ENCODE results near the gene RAB3GAP2.
"Not testable (repeated sequence)": the region's sequence is repeated elsewhere in the genome, so short reads cannot be mapped to it uniquely, and the experiment has no call there.

Gene RAB3GAP2

DNA sequence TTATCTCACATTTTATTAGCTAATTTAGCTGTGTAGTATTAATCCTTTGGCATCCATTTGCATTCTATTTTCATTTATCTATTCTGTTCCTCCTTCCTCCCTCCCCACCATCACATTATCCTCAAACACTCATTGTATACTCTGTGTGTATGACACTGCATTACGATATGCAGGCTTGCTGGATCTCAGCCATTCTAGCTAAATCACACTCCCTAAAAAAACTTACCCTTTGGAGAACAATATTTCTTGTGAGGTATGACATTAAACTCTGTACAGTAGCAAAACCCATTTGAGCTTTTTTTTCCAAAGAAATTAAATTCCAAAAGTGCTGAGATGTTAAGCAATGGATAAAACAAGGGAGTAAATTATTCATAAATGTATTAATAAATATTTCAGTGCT is 11.4 kb upstream of the RAB3GAP2 start:
- no peaks in the 10 kb centered on the region for H3K4me1 ChIP-seq (ENCODE audit: control insufficient read depth, insufficient read depth, low read length)
- no peaks in the 10 kb centered on the region for H3K36me3 ChIP-seq (ENCODE audit: insufficient read depth, low read length)
- no peak overlapping the region for H3K9ac ChIP-seq (ENCODE audit: low read depth, low read length)
- H3K27me3 ChIP-seq (ENCODE audit: control insufficient read depth, insufficient read depth, low read length): peaks cover 15% of the 10 kb centered on the region
- H3K4me3 ChIP-seq (ENCODE audit: low read length): no peak overlapping the region
- no peak overlapping the region for H3K4me2 ChIP-seq (ENCODE audit: low read length)
- no peaks in the 10 kb centered on the region for H3K9me3 ChIP-seq (replicated peaks; ENCODE audit: low read length)

DNA sequence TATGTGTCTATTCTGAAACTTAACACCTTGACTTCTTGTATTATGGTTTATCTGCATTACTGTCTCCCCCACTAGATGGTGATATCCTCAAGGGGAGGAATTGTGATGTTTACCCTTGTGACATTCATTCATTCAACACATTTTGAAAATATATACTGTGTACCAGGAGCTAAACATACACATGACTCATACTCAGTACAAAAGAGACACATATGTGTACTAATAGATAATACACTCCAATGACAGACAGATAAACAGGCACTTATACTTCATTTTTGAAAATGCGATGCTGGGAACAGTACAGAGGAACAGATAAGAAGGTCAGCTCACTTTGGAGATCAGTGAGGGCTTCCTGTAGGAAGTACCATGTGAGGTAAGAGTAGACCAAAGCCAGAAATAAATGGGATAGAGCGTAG is 8.9 kb upstream of the RAB3GAP2 start:
- Histone ChIP-seq H3K4me3 (ENCODE audit: low read length) (no peak overlapping the region), H3K36me3 (ENCODE audit: insufficient read depth, low read length) (no peaks in the 10 kb centered on the region), H3K4me1 (ENCODE audit: control insufficient read depth, insufficient read depth, low read length) (no peaks in the 10 kb centered on the region), H3K9ac (ENCODE audit: low read depth, low read length) (no peak overlapping the region), H3K9me3 (replicated peaks; ENCODE audit: low read length) (no peaks in the 10 kb centered on the region), H3K4me2 (ENCODE audit: low read length) (no peak overlapping the region), H3K27me3 (ENCODE audit: control insufficient read depth, insufficient read depth, low read length) (peaks cover 22% of the 10 kb centered on the region)

DNA sequence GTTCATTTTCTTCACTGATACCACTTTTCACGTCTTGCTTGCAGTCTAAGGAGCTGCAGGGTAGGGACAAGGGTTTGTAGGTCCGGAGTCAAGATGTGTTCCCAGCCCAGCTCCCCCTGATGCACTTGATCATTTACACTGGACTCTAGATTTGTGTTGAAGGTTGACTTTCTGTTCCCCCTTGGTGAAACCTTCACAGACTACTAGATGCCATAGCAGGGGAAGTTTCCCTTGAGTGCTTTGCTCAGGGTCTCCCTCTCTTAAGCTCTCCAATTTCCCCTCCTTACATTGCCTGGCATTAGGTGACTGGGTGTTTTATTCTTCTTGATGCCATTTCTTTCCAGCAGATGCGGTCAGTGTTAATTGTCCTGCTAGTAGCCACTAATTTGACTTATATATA is 8.0 kb upstream of the RAB3GAP2 start:
- Histone ChIP-seq H3K9me3 (replicated peaks; ENCODE audit: low read length) (no peaks in the 10 kb centered on the region), H3K4me1 (ENCODE audit: control insufficient read depth, insufficient read depth, low read length) (no peaks in the 10 kb centered on the region), H3K9ac (ENCODE audit: low read depth, low read length) (no peak overlapping the region), H3K27me3 (ENCODE audit: control insufficient read depth, insufficient read depth, low read length) (peaks cover 22% of the 10 kb centered on the region), H3K36me3 (ENCODE audit: insufficient read depth, low read length) (no peaks in the 10 kb centered on the region), H3K4me3 (ENCODE audit: low read length) (no peak overlapping the region), H3K4me2 (ENCODE audit: low read length) (no peak overlapping the region)

DNA sequence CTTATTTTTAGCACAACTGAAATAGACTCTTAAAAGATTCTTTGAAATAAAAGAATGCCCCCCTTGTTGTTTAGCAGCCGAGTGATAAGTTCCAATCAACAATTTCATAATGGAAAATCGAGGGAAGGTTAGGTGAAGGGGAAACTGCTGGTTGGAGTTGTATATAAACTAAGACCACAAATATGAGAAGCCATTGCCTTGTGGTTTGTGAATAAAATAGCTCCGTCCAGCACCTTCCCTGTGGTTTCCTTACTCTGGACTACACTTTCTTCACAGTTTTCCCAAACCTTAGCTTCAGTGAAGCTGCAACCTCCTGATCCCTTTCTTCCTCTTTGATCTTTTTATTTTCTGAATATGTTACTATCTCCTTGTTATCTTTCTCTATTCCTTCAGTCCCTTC is 6.7 kb upstream of the RAB3GAP2 start:
- H3K36me3 ChIP-seq (ENCODE audit: insufficient read depth, low read length): no peaks in the 10 kb centered on the region
- H3K9ac ChIP-seq (ENCODE audit: low read depth, low read length): no peak overlapping the region
- H3K4me3 ChIP-seq (ENCODE audit: low read length): no peak overlapping the region
- H3K27me3 ChIP-seq (ENCODE audit: control insufficient read depth, insufficient read depth, low read length): peaks cover 22% of the 10 kb centered on the region
- no peaks in the 10 kb centered on the region for H3K4me1 ChIP-seq (ENCODE audit: control insufficient read depth, insufficient read depth, low read length)
- H3K4me2 ChIP-seq (ENCODE audit: low read length): no peak overlapping the region
- H3K9me3 ChIP-seq (replicated peaks; ENCODE audit: low read length): no peaks in the 10 kb centered on the region

DNA sequence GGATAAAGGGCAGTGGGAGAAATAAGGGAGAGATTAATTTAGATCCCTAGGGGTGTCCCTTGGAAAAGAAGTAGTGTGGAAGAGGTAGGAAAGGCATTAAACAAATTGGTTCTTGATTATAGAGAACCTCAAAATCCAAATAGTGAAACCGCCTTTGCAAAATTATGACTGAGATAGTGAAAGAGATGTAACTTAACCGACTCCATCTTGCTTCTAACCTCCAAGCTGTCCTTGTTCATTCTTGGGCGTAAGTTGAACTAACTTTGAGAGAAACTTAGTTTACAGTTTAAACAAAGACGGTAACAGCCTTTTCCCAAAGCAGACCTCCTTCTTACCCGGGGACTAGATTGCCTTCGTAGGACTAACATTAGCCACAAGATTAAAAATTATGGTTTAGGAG is 3.2 kb upstream of the RAB3GAP2 start:
- H3K4me3 ChIP-seq (ENCODE audit: low read length): no peak overlapping the region
- H3K9ac ChIP-seq (ENCODE audit: low read depth, low read length): no peak overlapping the region
- H3K4me1 ChIP-seq (ENCODE audit: control insufficient read depth, insufficient read depth, low read length): peaks cover 6% of the 10 kb centered on the region

DNA sequence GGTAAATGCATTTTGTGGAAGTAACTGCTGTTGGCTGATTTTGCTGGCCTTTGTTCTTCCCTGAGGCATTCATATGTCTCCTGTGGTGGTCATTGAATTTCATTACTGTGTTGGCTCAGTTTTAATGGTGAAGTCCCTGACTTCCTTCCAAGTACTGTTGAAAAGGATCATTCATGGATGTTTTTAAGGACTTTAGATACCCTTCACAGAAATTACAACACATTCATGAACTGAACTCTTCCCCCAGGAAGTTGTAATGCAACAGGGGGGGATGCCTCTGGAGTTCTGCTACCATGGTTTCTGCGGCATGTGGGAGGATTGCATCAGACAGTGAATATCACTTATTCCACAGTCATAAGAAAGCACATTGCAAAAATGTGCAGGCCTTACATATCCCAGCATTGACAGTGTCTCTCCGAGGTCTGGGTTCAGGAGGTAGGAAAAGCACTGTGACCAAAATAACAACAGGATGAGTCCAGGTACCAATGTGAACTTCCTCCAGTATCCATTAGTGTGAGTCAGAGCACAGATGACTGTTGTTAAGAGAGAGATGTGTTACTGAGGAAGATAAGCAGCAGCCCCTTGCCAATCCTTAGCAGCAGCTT is 2.1 kb upstream of the RAB3GAP2 start:
- H3K36me3 ChIP-seq (ENCODE audit: insufficient read depth, low read length): peaks cover 4% of the 10 kb centered on the region
- H3K9ac ChIP-seq (ENCODE audit: low read depth, low read length): no peak overlapping the region
- no peak overlapping the region for H3K4me3 ChIP-seq (ENCODE audit: low read length)
- no peak overlapping the region for H3K4me2 ChIP-seq (ENCODE audit: low read length)
- H3K27me3 ChIP-seq (ENCODE audit: control insufficient read depth, insufficient read depth, low read length): peaks cover 12% of the 10 kb centered on the region
- no peaks in the 10 kb centered on the region for H3K9me3 ChIP-seq (replicated peaks; ENCODE audit: low read length)
- peaks cover 14% of the 10 kb centered on the region for H3K4me1 ChIP-seq (ENCODE audit: control insufficient read depth, insufficient read depth, low read length)

More for the DNA sequence above, 3.2 kb upstream of the RAB3GAP2 start:
- no peaks in the 10 kb centered on the region for H3K36me3 ChIP-seq (ENCODE audit: insufficient read depth, low read length)
- no peak overlapping the region for H3K4me2 ChIP-seq (ENCODE audit: low read length)
- no peaks in the 10 kb centered on the region for H3K9me3 ChIP-seq (replicated peaks; ENCODE audit: low read length)
- peaks cover 22% of the 10 kb centered on the region for H3K27me3 ChIP-seq (ENCODE audit: control insufficient read depth, insufficient read depth, low read length)

DNA sequence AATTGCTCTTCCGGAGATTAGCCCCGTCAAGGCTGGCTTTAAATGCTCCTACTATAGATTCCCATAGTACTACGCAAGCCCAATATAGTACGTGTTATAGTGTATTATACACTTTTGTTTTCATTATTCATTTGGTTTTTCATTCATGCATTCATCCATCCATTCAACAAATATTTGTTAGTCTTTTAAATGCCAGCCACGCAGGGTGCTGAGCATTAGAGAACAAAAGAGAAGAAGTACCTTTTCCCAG is 513 bp upstream of the RAB3GAP2 start:
- no peaks in the 10 kb centered on the region for H3K27me3 ChIP-seq (ENCODE audit: control insufficient read depth, insufficient read depth, low read length)
- peaks cover 17% of the 10 kb centered on the region for H3K4me1 ChIP-seq (ENCODE audit: control insufficient read depth, insufficient read depth, low read length)
- H3K4me2 ChIP-seq (ENCODE audit: low read length): peak overlapping the region; percentile 87
- peak overlapping the region; percentile 91 for H3K4me3 ChIP-seq (ENCODE audit: low read length)
- peaks cover 9% of the 10 kb centered on the region for H3K36me3 ChIP-seq (ENCODE audit: insufficient read depth, low read length)
- H3K9me3 ChIP-seq (replicated peaks; ENCODE audit: low read length): no peaks in the 10 kb centered on the region
- H3K9ac ChIP-seq (ENCODE audit: low read depth, low read length): peak overlapping the region; percentile 96

DNA sequence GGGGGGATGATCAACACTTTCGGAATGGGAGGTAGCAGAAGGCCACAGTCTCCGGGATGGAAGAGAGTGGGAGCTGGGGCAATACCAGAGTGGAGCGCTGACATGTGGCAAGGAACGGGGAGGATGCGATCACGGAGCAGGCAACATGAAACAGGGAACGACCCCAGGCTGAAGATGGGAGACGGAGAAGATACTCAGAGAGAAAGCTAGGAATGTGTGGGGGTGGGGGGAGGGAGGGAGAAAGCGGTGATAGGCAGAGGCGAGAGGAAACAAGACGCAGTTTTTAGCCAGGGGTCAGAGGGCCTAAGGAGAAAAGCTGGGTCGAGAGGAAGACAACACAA is 577 bp downstream of the RAB3GAP2 start:
- Histone ChIP-seq H3K9ac (ENCODE audit: low read depth, low read length) (peak overlapping the region; percentile 96), H3K4me1 (ENCODE audit: control insufficient read depth, insufficient read depth, low read length) (peaks cover 17% of the 10 kb centered on the region), H3K4me2 (ENCODE audit: low read length) (peak overlapping the region; percentile 87), H3K27me3 (ENCODE audit: control insufficient read depth, insufficient read depth, low read length) (no peaks in the 10 kb centered on the region), H3K4me3 (ENCODE audit: low read length) (peak overlapping the region; percentile 91), H3K9me3 (replicated peaks; ENCODE audit: low read length) (no peaks in the 10 kb centered on the region), H3K36me3 (ENCODE audit: insufficient read depth, low read length) (peaks cover 20% of the 10 kb centered on the region)

DNA sequence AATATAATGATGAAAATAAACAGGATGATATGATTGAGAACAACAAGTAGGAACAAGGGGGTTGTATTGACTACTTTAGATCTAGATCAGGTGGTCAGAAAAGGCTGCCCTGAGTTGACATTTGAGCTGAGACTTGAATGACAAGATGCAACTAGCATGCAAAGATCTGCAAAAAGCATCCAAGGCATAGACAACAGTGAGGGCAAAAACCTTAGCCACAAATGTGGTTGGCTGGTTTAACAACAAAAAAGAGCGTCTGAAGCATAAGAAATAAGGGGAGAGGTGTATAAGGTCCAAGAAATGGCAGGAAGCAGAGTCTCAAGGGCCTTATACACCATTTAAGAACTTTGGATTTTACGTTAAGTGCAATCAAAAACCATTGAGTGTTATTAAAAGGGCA is 3.2 kb downstream of the RAB3GAP2 start:
- Histone ChIP-seq H3K36me3 (ENCODE audit: insufficient read depth, low read length) (peaks cover 34% of the 10 kb centered on the region), H3K4me3 (ENCODE audit: low read length) (no peak overlapping the region)

DNA sequence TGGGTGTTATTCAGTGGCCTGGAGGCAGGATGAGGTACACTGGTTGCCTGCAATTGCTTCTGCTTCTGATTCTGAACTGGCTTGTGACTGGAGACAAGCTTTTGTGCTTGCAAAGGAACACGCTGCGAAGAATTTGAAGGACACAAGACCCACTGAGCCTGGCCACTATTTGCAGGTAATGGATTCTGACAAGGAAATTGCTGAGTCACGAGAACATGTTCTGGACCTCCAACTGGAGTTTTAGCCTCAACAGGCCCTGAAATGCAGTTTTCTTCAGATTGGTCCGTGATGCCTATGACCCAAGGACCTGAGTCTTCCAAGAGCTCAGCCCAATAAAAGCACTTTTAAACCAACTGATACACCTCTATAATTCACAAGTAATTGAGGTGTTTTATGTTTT is 4.6 kb downstream of the RAB3GAP2 start:
- H3K36me3 ChIP-seq (ENCODE audit: insufficient read depth, low read length): peaks cover 40% of the 10 kb centered on the region
- H3K9ac ChIP-seq (ENCODE audit: low read depth, low read length): no peak overlapping the region
- H3K4me1 ChIP-seq (ENCODE audit: control insufficient read depth, insufficient read depth, low read length): peaks cover 17% of the 10 kb centered on the region
- no peaks in the 10 kb centered on the region for H3K27me3 ChIP-seq (ENCODE audit: control insufficient read depth, insufficient read depth, low read length)
- no peak overlapping the region for H3K4me3 ChIP-seq (ENCODE audit: low read length)
- H3K9me3 ChIP-seq (replicated peaks; ENCODE audit: low read length): no peaks in the 10 kb centered on the region
- H3K4me2 ChIP-seq (ENCODE audit: low read length): no peak overlapping the region

More for the DNA sequence above, 3.2 kb downstream of the RAB3GAP2 start:
- peaks cover 17% of the 10 kb centered on the region for H3K4me1 ChIP-seq (ENCODE audit: control insufficient read depth, insufficient read depth, low read length)
- H3K9me3 ChIP-seq (replicated peaks; ENCODE audit: low read length): no peaks in the 10 kb centered on the region
- no peak overlapping the region for H3K9ac ChIP-seq (ENCODE audit: low read depth, low read length)
- H3K4me2 ChIP-seq (ENCODE audit: low read length): peak overlapping the region; percentile 31
- no peaks in the 10 kb centered on the region for H3K27me3 ChIP-seq (ENCODE audit: control insufficient read depth, insufficient read depth, low read length)

DNA sequence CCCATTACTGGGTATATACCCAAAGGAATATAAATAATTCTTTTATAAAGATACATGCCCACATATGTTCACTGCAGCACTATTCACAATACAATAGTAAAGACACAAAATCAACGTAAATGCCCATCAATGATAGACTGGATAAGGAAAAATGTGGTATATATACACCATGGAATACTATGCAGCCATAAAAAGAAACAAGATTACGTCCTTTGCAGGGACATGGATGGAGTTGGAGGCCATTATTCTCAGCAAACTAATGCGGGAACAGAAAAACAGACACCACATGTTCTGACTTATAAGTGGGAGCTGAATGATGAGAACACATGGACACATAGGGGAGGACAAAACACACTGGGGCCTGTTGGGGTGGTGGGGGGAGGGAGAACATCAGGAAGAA is 12.0 kb downstream of the RAB3GAP2 start:
- not testable (repeated sequence) for H3K27me3 ChIP-seq (ENCODE audit: control insufficient read depth, insufficient read depth, low read length); H3K4me1 ChIP-seq (ENCODE audit: control insufficient read depth, insufficient read depth, low read length); H3K9me3 ChIP-seq (replicated peaks; ENCODE audit: low read length); H3K4me3 ChIP-seq (ENCODE audit: low read length); H3K4me2 ChIP-seq (ENCODE audit: low read length); H3K9ac ChIP-seq (ENCODE audit: low read depth, low read length)
- H3K36me3 ChIP-seq (ENCODE audit: insufficient read depth, low read length): peaks cover 11% of the 10 kb centered on the region

DNA sequence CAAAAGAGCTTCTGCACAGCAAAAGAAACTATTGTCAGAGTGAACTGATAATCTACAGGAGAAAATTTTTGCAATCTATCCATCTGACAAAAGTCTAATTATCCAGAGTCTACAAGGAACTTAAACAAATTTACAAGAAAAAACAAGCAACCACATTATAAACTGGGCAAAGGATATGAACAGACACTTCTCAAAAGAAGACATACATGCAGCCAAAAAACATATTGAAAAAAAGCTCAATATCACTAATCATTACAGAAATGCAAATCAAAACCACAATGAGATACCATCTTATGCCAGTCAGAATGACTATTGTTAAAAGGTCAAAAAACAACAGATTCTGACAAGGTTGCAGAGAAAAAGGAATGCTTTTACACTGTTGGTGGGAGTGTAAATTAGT is 12.5 kb downstream of the RAB3GAP2 start:
- H3K4me2 ChIP-seq (ENCODE audit: low read length); H3K9me3 ChIP-seq (replicated peaks; ENCODE audit: low read length); H3K4me1 ChIP-seq (ENCODE audit: control insufficient read depth, insufficient read depth, low read length); H3K4me3 ChIP-seq (ENCODE audit: low read length); H3K27me3 ChIP-seq (ENCODE audit: control insufficient read depth, insufficient read depth, low read length); H3K9ac ChIP-seq (ENCODE audit: low read depth, low read length): not testable (repeated sequence)
- peaks cover 11% of the 10 kb centered on the region for H3K36me3 ChIP-seq (ENCODE audit: insufficient read depth, low read length)

Data from skeletal muscle satellite cell (primary cell).